Ascending aorta (tissue), 2 donors: ENCODE results near the gene TAB2. TPM values are rescaled to one million over a fixed set of nuclear protein-coding genes. Genes with fewer than 3 reads are reported as not detected.

Experiments used
- DNase-seq, 2 donors: peaks; one replicate each; pipeline ENCODE4 v3.0.0-alpha.2; 2019; ENCODE audit warnings: low spot score in 2 of 2
- H3K27ac ChIP-seq, 2 donors: fragments of 200-600 bp; sonication (generic); one replicate each; pipeline ENCODE4 v1.5.1; 2016 to 2017; ENCODE audit warnings: mild to moderate bottlenecking in 1 of 2
- H3K27me3 ChIP-seq: fragments of 200-600 bp; sonication (generic); one replicate; pipeline ENCODE4 v1.5.1; 2017
- H3K36me3 ChIP-seq, 2 donors: fragments of 200-600 bp; sonication (generic); one replicate each; pipeline ENCODE4 v1.5.1; 2016
- H3K4me1 ChIP-seq, 2 donors: fragments of 200-600 bp; sonication (generic); one replicate each; pipeline ENCODE4 v1.5.1; 2016 to 2017; ENCODE audit warnings: mild to moderate bottlenecking in 1 of 2
- H3K4me3 ChIP-seq, 2 donors: fragments of 200-600 bp; sonication (generic); one replicate each; pipeline ENCODE4 v1.5.1; 2016 to 2017; ENCODE audit warnings: mild to moderate bottlenecking in 1 of 2
- H3K9me3 ChIP-seq, 2 donors: fragments of 200-600 bp; sonication (generic); one replicate each; pipeline ENCODE4 v1.5.1; 2016
- intact Hi-C: fragments of 100-400 bp; cut with DNase I; formaldehyde crosslinking; loops from one replicate; pipeline ENCODE4 v1.15.1; 2023
- total RNA-seq: library from RNA; depleted of rRNA; stranded (reverse); fragments of >200 nt; gene quantifications from one replicate; pipeline ENCODE4 v1.1.0, GENCODE V29; 2016
- TF ChIP-seq, protein P1 (sequence below), 3 experiments: fragments of 200-600 bp in 2 of 3; fragments of 450-650 bp in 1 of 3; sonication (generic) in 2 of 3; IDR thresholded peaks; one replicate each; pipeline ENCODE4 v1.5.1; 2016 to 2019; ENCODE audit warnings: antibody characterized with exemption in 3 of 3, mild to moderate bottlenecking in 1 of 3, moderate library complexity in 1 of 3

Gene TAB2
- total RNA-seq, 1 donor from 2014 or later: 55.2 TPM

DNA sequence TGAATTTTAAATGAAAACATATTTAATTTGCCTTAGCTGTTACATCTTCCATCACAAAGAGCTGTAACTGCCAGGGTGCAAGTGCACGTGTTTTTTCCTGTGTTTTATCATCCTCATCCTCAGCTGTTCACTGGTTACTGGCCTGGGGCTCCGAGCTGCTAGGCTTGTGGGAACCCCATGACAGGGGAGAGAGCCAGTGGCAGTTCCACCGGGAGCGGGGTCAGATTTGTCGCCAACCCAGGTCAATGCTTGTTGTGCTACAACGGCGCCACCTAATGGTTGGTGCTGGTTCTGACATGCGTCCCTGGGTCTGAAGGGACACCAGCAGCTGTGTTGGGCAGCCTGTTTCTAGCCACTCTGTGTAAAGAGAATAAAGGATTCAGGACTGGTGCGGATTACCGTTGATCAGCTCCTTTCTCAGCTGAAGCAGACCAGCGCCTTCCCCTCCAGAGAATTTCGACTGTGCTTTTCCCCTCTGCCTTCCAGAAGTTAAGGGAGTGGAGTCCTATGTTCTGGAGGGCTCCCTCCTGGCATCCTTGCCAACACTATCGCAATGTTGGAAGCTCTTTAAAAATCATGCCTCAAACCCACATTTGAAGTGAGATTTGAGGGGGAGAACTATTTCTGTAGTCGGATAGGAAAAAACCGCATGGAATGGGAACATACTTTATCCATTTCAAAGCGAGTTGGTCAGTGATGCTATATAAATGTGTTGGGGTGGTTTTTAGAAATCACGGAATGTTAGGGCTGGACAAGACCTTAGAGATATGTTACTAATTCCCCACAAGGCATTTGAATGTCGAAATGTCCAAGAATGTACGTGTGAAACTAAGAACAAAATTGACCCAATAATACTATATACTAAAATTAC is 114.6 kb downstream of the TAB2 start:
- TF ChIP-seq, protein P1, sequence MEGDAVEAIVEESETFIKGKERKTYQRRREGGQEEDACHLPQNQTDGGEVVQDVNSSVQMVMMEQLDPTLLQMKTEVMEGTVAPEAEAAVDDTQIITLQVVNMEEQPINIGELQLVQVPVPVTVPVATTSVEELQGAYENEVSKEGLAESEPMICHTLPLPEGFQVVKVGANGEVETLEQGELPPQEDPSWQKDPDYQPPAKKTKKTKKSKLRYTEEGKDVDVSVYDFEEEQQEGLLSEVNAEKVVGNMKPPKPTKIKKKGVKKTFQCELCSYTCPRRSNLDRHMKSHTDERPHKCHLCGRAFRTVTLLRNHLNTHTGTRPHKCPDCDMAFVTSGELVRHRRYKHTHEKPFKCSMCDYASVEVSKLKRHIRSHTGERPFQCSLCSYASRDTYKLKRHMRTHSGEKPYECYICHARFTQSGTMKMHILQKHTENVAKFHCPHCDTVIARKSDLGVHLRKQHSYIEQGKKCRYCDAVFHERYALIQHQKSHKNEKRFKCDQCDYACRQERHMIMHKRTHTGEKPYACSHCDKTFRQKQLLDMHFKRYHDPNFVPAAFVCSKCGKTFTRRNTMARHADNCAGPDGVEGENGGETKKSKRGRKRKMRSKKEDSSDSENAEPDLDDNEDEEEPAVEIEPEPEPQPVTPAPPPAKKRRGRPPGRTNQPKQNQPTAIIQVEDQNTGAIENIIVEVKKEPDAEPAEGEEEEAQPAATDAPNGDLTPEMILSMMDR (IDR thresholded peaks at IDR 0.05): peak; percentile 92 to 96 (median 94)
- intact Hi-C loops: loop anchor here (1.0 to 5.0 kb wide), 3 partner anchors 350 to 855 kb away; no protein-coding TSS in a partner anchor
- no peak overlapping the region for H3K27ac ChIP-seq
- H3K36me3 ChIP-seq: no peaks in the 10 kb centered on the region
- DNase-seq: peak; percentile 67 to 95
- H3K4me1 ChIP-seq: peaks cover 0 to 4% of the 10 kb centered on the region in 2 donors
- no peak overlapping the region for H3K4me3 ChIP-seq
- H3K27me3 ChIP-seq: no peaks in the 10 kb centered on the region
- H3K9me3 ChIP-seq: no peaks in the 10 kb centered on the region

DNA sequence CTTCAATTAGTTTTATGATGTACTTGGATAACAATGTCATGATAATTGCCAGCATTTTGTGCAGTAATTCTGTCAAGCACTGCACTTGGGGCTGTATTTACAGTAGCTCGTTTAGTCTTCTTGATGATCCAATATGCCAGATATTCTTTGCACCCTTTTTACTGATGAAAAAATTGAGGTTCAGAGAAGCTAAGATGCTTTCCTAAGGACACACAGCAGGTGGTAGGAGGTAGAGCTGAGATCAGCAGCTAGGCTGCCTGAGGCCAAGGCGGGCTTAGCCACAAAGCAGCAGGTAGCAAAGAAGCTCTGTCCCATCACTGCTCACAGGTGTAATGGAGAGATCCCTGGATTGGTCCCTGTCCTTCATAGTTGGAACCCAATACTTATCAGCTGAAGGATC is 115.9 kb downstream of the TAB2 start:
- Histone ChIP-seq H3K27me3 (no peaks in the 10 kb centered on the region), H3K9me3 (no peaks in the 10 kb centered on the region), H3K4me3 (no peak overlapping the region), H3K36me3 (no peaks in the 10 kb centered on the region), H3K27ac (no peak overlapping the region), H3K4me1 (peaks cover 0 to 4% of the 10 kb centered on the region in 2 donors)
- no peak for DNase-seq
- intact Hi-C loops: loop anchor here (5.0 kb wide), 1 partner anchor 856 kb away; no protein-coding TSS in a partner anchor
- TF ChIP-seq, protein P1 (IDR thresholded peaks at IDR 0.05): no peak

DNA sequence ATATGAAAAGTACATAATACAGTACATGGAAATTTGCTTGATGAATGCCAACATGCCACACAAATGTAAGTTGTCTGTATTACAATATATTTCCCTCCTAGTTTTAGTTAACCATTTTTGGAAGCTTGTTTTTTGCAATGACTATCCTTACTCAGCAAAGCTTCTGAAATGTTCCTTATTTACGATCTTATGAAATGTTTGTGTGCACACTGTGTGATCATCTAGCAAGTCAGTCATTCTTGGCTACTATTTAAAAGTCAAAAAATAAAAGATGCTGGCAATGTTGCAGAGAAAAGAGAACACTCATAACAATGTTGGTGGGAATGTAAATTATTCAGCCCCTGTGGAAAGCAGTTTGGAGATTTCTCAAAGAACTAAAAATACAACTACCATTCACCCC is 116.4 kb downstream of the TAB2 start:
- Histone ChIP-seq H3K9me3 (no peaks in the 10 kb centered on the region), H3K27ac (no peak overlapping the region), H3K4me1 (peaks cover 0 to 4% of the 10 kb centered on the region in 2 donors), H3K4me3 (no peak overlapping the region), H3K36me3 (no peaks in the 10 kb centered on the region), H3K27me3 (no peaks in the 10 kb centered on the region)
- TF ChIP-seq, protein P1 (IDR thresholded peaks at IDR 0.05): no peak
- intact Hi-C loops: loop anchor here (5.0 kb wide), 1 partner anchor 857 kb away; no protein-coding TSS in a partner anchor
- DNase-seq: no peak

DNA sequence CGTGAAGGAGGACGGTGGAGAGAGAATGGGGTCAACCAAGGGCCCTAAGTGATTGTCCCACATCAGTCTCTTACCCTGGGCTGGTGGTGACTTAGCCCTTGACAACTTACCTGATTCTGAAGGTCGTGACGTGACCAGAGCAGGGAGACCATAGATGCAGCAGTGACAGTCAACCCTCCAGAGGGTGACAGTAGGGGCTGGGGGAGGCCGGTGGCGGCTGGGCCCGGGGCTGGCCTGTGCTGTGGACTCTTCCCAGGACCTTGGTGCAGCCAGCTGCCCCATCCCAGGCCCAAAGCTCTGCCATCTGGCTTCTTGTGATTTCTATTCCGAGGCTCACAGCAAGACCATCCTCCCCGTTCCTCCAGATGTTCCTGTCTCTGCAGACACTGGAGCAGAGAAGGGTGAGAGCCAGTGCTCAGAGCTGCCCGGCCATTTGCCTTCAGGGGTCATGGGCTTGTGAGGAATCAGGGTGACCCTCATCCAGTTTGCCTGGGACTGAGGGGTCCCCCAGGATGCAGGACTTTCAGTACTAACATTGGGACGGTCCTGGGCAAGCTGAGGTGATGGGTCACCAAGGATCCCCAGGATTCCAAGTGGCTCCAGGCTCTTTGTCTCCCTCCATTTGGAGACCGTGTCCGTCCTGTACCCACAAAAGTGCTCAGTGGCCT is 118.5 kb downstream of the TAB2 start:
- no peaks in the 10 kb centered on the region for H3K36me3 ChIP-seq
- intact Hi-C loops: no loop called here

DNA sequence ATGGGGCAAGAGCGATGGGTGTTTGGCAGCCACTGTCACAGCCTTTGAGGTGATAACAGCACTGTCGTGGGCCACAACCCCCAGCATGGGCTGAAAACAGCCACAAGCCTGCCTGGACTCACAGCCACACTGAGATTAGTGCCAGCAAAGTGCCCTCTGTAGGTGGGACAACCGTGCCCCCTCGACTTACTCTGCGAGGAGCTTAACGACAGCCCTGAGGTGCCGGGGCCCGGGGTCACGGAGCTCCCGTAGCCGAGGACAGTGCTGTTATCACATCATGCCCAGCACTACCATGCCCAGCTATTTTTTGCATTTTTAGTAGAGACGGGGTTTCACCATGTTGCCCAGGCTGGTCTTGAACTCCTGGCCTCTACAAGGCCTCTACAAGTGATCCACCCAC is 119.1 kb downstream of the TAB2 start:
- Histone ChIP-seq H3K9me3 (no peaks in the 10 kb centered on the region), H3K4me1 (peaks cover 0 to 4% of the 10 kb centered on the region in 2 donors), H3K27ac (no peak overlapping the region), H3K27me3 (no peaks in the 10 kb centered on the region), H3K36me3 (no peaks in the 10 kb centered on the region), H3K4me3 (no peak overlapping the region)
- TF ChIP-seq, protein P1 (IDR thresholded peaks at IDR 0.05): no peak
- intact Hi-C loops: no loop called here
- DNase-seq: no peak

More for the DNA sequence above, 118.5 kb downstream of the TAB2 start:
- Histone ChIP-seq H3K27ac (no peak overlapping the region), H3K4me3 (no peak overlapping the region), H3K4me1 (peaks cover 0 to 4% of the 10 kb centered on the region in 2 donors), H3K27me3 (no peaks in the 10 kb centered on the region), H3K9me3 (no peaks in the 10 kb centered on the region)
- TF ChIP-seq, protein P1 (IDR thresholded peaks at IDR 0.05): no peak
- no peak for DNase-seq
